A673 (cell line): ENCODE results near the gene RBFOX1. TPM values are rescaled to one million over a fixed set of nuclear protein-coding genes. Genes with fewer than 3 reads are reported as not detected.

ENCODE experiments used
- BruUV-seq: library from RNA; stranded (reverse); fragments of 400-500 nt; replicated peaks from 2 replicates; lab custom pipeline; 2021; lab: Mats Ljungman, UMichigan
- CTCF ChIA-PET: fragments of 300-600 bp; sonication (Branson Sonifier 250); formaldehyde crosslinking; loops from one replicate; lab custom pipeline; 2022; ENCODE audit warnings: antibody characterized with exemption; lab: Charles Lee
- POLR2A ChIA-PET: fragments of 300-600 bp; sonication (Branson Sonifier 250); formaldehyde crosslinking; loops from one replicate; lab custom pipeline; 2022; ENCODE audit warnings: antibody characterized with exemption; ENCODE audit not compliant: low non-redundant PET; lab: Charles Lee
- DNase-seq: peaks from one replicate; pipeline ENCODE4 v3.0.0-alpha.2; 2015; ENCODE audit warnings: low spot score
- H3K27ac ChIP-seq: fragments of 200-600 bp; sonication (generic); 2 replicates; pipeline ENCODE4 v1.5.1; 2016; ENCODE audit warnings: mixed run types, low read depth, mild to moderate bottlenecking, mixed read lengths, antibody characterized with exemption, low read length; ENCODE audit not compliant: poor library complexity, severe bottlenecking
- H3K27me3 ChIP-seq: fragments of 200-600 bp; sonication (generic); replicated peaks from 2 replicates; pipeline ENCODE4 v1.6.1; 2017; ENCODE audit warnings: mixed run types, low read depth, mild to moderate bottlenecking, mixed read lengths, antibody characterized with exemption, low read length; ENCODE audit not compliant: insufficient read depth, poor library complexity
- H3K36me3 ChIP-seq: fragments of 200-600 bp; sonication (generic); 2 replicates; pipeline ENCODE4 v1.6.1; 2016; ENCODE audit warnings: mixed run types, mild to moderate bottlenecking, mixed read lengths, antibody characterized with exemption, low read length; ENCODE audit not compliant: insufficient read depth, poor library complexity, severe bottlenecking
- H3K4me1 ChIP-seq: fragments of 200-600 bp; sonication (generic); 2 replicates; pipeline ENCODE4 v1.6.1; 2017; ENCODE audit warnings: mixed run types, mild to moderate bottlenecking, mixed read lengths, antibody characterized with exemption, low read length; ENCODE audit not compliant: insufficient read depth, poor library complexity, severe bottlenecking
- H3K4me3 ChIP-seq: fragments of 200-600 bp; sonication (generic); 2 replicates; pipeline ENCODE4 v1.5.1; 2016; ENCODE audit warnings: low read depth, mixed run types, mild to moderate bottlenecking, mixed read lengths, low read length; ENCODE audit not compliant: poor library complexity, severe bottlenecking
- H3K9me3 ChIP-seq: fragments of 200-600 bp; sonication (generic); 2 replicates; pipeline ENCODE4 v1.6.1; 2016; ENCODE audit warnings: mixed run types, low read depth, mild to moderate bottlenecking, mixed read lengths, antibody characterized with exemption, low read length; ENCODE audit not compliant: poor library complexity, severe bottlenecking
- EZH2 ChIP-seq: fragments of 200-600 bp; sonication (generic); IDR thresholded peaks from 2 replicates; pipeline ENCODE4 v1.6.1; 2017; ENCODE audit warnings: borderline replicate concordance, low read depth, mild to moderate bottlenecking, mixed read lengths, antibody characterized with exemption, low read length; ENCODE audit not compliant: poor library complexity, severe bottlenecking
- intact Hi-C: fragments of 100-400 bp; cut with micrococcal nuclease; formaldehyde crosslinking; loops from one replicate; pipeline ENCODE4 v1.10.0; 2022; ENCODE audit not compliant: unreplicated experiment
- total RNA-seq: library from RNA; stranded (reverse); gene quantifications from 2 replicates; pipeline ENCODE4 v1.2.3, GENCODE V29; 2021
- TF ChIP-seq, protein P1 (sequence below): fragments of 300-800, 200-600 bp; sonication (generic); conservative IDR thresholded peaks from 2 replicates; pipeline ENCODE4 v1.5.1; 2017; ENCODE audit warnings: low read depth, mild to moderate bottlenecking, antibody characterized with exemption, low read length, moderate library complexity, mixed read lengths

Gene RBFOX1
- total RNA-seq, 1 experiment from 2014 or later = 1.8 TPM

DNA sequence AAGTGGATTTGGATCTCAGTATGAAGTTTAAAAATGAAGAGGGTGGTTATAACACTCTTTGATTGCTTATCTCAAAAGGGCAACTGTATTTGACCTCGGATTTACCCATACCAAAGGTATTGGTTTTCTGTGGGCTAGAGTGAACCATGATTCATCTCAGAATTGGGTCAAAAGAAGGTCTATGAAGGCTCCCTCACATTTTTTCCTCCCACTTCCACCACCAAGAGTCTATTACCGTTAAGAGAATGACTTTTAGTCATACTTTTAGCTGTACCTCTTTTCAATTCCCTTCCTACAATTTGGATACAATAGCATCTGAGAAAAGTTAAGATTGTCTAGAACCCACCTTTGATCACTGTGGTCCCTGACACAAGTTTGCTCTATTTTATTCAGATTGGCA lies 280.9 kb downstream of the RBFOX1 start:
- BruUV-seq = no TSS peak
- no peak for DNase-seq

DNA sequence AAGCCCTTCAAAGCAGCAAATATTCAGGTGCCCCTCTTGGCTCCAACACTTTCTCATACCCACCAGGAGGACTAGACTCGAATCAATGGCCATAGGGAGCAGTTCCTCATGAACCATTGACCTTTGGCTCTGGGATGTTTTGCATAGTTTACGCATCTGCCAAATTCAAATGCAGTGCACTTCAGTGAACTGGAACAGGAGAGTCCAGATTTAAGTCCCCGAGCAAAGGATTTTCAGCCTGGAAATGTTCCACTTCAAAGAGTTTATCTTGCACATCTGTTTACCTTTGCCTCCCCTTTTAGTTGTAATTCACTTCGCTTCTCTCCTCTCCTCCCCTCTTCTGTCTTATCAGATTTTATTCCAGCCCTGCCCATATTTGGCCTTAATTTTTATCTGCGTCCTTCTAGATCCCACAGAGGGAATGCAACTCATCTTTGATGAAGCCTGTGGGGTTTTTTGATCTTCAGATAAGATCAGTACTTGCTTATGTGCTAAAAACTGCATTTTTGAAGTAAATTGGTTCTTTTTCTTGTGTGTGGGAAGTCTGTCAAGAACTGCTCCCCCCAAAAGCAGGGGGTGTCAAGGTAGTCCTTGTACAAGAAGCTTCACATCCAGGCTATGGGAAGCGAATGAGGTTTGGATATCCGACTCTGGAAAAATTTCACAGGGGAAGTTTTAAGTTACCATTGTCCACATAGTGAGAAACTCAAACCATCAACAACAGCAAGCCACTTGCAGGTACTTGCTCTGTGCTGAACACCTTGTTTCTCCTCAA lies 281.6 kb downstream of the RBFOX1 start:
- BruUV-seq = no TSS peak
- POLR2A ChIA-PET = no interaction called here
- no peak for DNase-seq
- H3K36me3 ChIP-seq = no peaks in the 10 kb centered on the region
- no peaks in the 10 kb centered on the region for H3K27me3 ChIP-seq
- H3K4me3 ChIP-seq = no peak overlapping the region
- peaks cover 4% of the 10 kb centered on the region for H3K9me3 ChIP-seq
- H3K27ac ChIP-seq = no peak overlapping the region
- CTCF ChIA-PET = no interaction called here
- intact Hi-C loops = no loop called here
- H3K4me1 ChIP-seq = no peaks in the 10 kb centered on the region
- TF ChIP-seq, protein P1, sequence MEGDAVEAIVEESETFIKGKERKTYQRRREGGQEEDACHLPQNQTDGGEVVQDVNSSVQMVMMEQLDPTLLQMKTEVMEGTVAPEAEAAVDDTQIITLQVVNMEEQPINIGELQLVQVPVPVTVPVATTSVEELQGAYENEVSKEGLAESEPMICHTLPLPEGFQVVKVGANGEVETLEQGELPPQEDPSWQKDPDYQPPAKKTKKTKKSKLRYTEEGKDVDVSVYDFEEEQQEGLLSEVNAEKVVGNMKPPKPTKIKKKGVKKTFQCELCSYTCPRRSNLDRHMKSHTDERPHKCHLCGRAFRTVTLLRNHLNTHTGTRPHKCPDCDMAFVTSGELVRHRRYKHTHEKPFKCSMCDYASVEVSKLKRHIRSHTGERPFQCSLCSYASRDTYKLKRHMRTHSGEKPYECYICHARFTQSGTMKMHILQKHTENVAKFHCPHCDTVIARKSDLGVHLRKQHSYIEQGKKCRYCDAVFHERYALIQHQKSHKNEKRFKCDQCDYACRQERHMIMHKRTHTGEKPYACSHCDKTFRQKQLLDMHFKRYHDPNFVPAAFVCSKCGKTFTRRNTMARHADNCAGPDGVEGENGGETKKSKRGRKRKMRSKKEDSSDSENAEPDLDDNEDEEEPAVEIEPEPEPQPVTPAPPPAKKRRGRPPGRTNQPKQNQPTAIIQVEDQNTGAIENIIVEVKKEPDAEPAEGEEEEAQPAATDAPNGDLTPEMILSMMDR = no peak
- TF ChIP-seq EZH2 = no peak

More for the DNA sequence above, 280.9 kb downstream of the RBFOX1 start:
- peaks cover 4% of the 10 kb centered on the region for H3K9me3 ChIP-seq
- ChIA-PET POLR2A (no interaction called here), CTCF (no interaction called here)
- no peak overlapping the region for H3K27ac ChIP-seq
- no peaks in the 10 kb centered on the region for H3K27me3 ChIP-seq
- H3K4me3 ChIP-seq = no peak overlapping the region
- intact Hi-C loops = no loop called here
- no peaks in the 10 kb centered on the region for H3K36me3 ChIP-seq
- H3K4me1 ChIP-seq = no peaks in the 10 kb centered on the region
- TF ChIP-seq EZH2 = no peak
- TF ChIP-seq, protein P1 = no peak

DNA sequence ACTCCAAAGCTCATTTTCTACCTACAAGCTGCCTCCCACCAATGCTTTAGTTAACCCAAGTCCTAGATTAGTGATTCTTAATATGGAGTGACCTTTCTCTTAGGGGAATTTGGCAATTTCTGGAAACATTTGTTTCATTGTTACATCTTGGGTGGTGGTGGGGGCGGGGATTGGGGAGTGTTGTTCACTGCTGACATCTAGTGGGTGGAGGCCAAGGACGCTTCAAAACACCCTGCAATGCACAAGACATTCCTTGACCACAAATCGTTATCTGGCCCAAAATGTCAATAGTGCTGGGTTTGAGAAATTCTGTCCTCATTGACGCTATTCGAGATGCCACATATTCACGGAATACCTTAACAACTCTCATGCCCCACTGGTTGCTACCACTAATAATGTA lies 282.9 kb downstream of the RBFOX1 start:
- peaks cover 4% of the 10 kb centered on the region for H3K9me3 ChIP-seq
- CTCF ChIA-PET = no interaction called here
- no peak for TF ChIP-seq EZH2
- TF ChIP-seq, protein P1 = no peak

More for the DNA sequence above, 282.9 kb downstream of the RBFOX1 start:
- Histone ChIP-seq H3K27me3 (no peaks in the 10 kb centered on the region), H3K27ac (no peak overlapping the region), H3K4me3 (no peak overlapping the region), H3K4me1 (no peaks in the 10 kb centered on the region), H3K36me3 (no peaks in the 10 kb centered on the region)
- no TSS peak for BruUV-seq
- intact Hi-C loops = no loop called here
- POLR2A ChIA-PET = no interaction called here
- no peak for DNase-seq
